Stimulated activated CD8-positive, alpha-beta memory T cell treated with anti-CD3 and anti-CD28 coated beads, Interleukin-2, amount 100 ng/mL, for 48 hours (primary cell): Measurements from ENCODE around the gene FGD5.

Experiments used
- DNase-seq, 2 donors: peaks; one replicate each; pipeline ENCODE4 v3.0.0-alpha.2; 2020; ENCODE audit warnings: low read depth in 2 of 2

Gene FGD5, protein sequence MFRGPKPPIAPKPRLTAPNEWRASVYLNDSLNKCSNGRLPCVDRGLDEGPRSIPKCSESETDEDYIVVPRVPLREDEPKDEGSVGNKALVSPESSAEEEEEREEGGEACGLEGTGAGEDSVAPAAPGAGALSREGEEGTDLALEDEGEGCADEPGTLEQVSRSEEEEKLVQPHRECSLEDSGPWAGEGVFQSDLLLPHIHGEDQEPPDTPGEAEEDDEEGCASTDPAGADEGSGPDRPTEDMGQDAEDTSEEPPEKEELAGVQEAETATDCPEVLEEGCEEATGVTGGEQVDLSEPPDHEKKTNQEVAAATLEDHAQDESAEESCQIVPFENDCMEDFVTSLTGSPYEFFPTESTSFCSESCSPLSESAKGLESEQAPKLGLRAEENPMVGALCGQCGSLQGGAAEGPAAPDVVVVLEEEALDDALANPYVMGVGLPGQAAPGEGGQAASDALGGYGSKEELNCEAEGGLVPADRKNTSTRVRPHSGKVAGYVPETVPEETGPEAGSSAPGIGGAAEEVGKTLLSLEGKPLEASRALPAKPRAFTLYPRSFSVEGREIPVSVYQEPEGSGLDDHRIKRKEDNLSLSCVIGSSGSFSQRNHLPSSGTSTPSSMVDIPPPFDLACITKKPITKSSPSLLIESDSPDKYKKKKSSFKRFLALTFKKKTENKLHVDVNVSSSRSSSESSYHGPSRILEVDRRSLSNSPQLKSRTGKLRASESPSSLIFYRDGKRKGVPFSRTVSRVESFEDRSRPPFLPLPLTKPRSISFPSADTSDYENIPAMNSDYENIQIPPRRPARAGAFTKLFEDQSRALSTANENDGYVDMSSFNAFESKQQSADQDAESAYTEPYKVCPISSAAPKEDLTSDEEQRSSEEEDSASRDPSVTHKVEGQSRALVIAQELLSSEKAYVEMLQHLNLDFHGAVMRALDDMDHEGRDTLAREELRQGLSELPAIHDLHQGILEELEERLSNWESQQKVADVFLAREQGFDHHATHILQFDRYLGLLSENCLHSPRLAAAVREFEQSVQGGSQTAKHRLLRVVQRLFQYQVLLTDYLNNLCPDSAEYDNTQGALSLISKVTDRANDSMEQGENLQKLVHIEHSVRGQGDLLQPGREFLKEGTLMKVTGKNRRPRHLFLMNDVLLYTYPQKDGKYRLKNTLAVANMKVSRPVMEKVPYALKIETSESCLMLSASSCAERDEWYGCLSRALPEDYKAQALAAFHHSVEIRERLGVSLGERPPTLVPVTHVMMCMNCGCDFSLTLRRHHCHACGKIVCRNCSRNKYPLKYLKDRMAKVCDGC (N-terminal part only)

DNA sequence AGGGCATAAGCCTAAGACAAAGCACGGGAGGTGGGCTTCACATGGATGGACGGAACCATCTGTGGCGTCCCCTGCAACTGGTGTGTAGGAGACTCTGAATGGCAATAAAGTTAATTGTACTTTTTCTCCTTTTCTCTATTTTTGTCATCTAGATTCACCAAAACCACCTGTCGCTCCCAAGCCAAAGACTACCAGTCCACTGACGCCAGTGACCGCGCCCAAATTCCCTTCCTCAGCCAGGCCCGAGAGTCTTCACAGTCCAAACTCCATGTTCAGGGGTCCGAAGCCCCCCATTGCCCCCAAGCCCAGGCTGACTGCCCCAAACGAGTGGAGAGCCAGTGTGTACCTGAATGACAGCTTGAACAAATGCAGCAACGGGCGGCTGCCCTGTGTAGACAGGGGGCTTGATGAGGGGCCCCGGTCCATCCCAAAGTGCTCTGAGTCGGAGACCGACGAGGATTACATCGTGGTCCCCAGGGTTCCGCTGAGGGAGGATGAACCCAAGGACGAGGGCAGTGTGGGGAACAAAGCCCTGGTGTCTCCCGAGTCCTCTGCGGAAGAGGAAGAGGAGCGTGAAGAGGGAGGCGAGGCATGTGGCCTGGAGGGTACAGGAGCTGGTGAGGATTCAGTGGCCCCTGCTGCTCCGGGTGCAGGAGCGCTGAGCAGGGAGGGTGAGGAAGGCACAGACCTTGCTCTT is at the start of gene FGD5:
Gene FGD5, plus strand, starts transcription at position 159 of the 697 bp plus-strand sequence. Its CDS starts 110 bp downstream, at position 269.
- DNase-seq, result no peak

DNA sequence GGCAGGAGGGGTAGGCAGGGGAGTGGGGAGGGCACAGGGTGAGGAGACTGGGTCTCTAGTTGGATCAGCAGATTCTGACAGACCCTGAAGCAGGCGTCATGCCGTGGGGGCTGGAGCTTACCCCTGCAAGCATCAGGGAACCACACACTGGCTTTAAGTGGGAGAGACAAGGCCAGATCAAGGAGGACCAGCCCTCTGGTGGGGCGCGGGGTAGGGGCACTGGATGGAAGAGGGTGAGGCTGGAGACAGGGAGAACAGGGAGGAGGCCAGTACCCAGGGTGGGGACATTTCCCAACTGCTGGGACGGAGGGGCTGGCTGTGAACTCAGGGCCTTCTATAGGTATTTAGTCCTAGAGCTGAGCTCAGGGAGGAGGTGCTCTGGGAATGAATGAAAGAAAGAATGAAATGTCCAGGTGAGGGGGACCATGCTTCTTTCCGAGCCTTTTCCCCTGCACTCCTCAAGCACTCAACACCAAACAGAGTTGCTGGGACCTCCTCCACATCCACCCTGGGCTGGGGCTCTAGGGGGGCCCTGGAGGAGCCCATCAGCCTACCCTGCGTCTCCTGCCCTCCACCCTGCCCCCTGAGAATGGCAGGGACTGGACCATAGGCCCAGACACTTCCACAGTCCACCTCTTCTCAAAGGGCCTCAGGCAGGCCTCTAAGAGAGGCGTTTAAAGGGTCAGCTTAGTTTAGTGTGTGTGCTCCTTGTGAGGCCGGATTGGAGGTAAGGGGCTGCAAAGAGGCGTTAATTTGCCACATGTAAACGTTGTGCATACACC is 49.0 kb upstream of the FGD5 start:
- no peak for DNase-seq

DNA sequence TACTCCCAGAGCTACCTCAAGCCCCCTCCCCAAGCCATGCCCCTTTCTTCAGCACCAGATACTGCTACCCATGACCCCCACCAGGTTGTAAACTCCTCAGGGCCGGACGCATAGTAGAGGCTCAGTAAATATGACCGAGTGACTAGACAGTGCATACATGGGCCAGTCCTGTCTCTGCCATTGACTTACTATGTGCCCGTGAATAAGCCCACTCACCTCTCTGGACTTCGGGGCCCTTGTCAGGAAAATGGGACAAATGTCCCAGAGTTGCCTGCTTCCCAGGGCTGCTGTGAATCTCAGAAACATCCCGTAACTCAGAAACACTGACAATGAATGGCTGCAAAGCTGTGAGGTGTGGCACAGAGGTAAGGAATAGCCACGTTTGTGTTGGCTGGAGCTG is 48.2 kb upstream of the FGD5 start:
- no peak for DNase-seq

DNA sequence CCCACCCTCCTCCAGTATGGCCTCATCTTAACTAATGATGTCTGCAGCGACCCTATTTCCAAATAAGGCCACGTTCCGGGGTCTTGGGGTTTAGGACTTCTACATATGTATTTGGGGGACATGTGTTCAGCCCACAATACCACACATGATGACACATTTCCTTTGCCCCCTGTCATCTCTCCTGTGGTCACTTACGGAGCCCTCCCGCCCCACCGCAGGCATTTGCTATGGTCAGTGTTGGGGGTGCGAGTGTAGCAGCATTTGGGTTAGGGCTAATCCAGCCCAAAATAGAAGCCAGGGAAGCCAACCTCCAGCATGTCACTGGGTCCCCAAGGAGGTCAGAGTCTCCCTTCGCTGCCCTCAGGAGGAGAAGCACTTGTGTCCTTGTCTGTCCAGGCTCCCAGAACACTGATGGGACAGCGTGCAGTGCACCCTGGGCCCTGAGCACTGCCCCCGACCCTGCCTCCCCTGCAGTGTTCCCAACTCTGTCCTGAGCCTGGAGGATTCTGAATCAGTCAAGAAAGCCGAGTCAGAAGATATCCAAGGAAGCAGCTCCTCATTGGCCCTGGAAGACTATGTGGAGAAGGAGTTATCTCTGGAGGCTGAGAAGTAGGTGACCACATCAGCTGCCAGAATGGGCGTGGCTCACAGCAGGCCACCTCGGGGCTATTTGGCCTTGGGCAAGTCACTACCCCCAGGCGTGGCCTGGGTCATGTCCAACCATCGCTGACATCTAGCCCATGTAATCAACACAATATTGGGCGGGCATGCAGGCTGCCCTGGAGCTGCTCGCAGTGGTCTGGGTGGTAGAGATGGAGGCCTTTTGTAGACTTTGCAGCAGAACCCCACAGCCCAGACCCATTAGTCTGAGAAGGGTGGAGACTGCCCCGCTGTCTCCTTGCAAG is 46.9 kb upstream of the FGD5 start:
- DNase-seq, result no peak

DNA sequence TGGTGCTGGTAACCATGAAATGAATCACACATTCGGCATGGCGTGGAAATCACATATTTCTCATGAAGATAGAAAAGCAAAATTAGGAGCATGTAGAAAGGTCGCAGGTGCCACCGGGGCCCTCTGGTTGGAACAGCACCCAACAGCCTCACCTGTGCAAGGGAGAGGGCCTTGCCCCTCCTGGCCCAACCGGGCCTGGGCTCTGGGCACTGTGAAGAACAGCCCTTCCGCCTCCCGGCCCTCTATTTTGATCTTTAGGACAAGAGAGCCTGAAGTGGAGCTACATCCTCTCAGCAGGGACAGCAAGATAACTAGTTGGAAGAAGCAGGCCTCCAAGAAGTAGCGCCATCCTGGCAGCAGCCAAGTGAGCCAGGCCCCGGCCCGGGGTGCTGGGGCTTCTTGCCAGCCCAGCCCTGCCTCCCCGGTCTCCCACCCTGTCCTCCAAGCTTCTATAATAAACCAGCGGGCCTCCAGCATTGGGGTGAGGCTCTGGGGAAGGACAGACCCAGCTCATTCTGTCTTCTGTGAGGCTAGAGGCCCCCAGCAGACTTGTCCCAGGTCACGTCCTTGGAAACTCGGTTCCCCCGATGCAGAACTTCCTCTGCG is 46.1 kb upstream of the FGD5 start:
- DNase-seq, result no peak

GRCh38 chr3:14773281-14773680 is 45.5 kb upstream of the FGD5 start:
- no peak for DNase-seq

DNA sequence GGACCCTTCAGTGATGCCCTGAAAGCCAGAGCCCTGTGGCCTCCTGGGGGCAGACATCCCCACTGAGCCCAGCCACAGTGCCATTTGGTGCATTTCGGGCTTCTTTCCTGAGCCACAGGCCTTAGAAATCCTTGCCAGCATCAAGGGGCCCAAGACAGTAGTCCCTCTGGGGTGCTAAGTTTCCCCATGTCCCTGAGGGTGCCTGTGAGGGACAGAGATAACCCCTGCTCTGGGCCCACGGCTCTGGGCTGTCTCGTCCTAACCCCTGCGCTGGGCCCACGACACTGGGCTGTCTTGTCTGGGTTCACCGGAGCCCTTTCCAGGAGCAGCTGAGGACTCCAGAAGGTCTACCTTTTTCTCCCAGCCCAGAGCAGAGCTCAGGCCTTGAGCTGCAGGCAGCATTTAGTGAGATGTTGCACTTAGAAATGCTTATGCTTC is 45.1 kb upstream of the FGD5 start:
- no peak for DNase-seq

DNA sequence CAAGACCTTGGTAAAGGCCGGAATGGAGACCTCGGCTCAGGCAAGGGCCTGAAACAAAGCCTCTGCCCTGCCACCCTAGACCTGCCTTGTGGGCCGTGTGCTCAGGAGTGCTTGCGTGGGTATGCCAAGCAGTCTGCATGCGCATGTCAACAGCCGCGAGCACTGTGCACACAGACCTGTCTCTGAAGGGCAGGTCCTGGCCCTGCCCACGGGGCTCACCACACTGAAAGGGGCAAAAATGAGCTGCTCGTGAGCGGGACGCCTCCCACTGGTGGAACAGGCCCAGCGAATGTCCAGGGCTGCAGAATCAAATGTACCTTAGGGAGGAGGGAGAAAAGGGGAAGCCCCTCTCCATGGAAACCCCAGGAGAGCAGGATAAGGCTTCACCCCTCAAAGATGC is 44.3 kb upstream of the FGD5 start:
- DNase-seq, result no peak

DNA sequence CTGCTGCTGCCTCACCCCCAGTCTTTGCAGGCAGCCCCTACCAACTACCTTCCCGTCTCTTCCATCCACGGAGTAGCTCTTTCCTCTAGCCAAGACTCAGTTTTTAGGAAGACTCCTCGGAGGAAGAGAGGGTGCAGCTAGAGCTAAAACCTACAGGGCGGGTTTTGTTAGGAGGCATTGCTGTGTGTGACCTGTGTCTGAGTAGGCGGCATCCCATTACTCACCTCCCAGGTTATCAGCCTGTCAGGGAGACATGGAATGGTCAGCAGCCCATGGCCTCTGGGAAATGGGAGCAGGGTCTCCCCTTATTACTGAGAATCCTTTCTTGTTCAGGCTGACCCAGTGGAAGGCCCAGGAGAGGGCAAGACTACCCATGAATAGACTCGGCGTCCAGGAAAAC is 43.8 kb upstream of the FGD5 start:
- no peak for DNase-seq

DNA sequence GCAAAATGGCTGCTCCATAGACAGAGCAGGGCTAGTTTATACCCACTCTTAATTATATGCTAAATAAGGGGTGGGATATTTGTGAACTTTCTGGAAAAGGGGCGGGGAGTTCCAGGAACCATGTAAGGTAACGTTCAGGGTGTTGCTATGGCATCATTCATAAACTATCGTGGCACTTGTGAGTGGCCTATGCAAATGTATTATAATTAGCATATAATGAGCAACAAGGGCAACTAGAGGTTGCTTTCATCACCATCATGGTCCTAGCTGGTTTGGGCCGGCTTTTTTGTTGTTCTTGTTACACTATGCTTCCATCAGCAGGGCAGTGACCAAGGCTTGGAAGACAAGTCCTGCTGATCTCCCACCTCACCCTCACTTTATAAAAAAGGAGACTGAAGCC is 43.2 kb upstream of the FGD5 start:
- no peak for DNase-seq

- no peak for DNase-seq
Observed at GRCh38 chr3:14779069-14779685, 39.6 kb upstream of the FGD5 start.

DNA sequence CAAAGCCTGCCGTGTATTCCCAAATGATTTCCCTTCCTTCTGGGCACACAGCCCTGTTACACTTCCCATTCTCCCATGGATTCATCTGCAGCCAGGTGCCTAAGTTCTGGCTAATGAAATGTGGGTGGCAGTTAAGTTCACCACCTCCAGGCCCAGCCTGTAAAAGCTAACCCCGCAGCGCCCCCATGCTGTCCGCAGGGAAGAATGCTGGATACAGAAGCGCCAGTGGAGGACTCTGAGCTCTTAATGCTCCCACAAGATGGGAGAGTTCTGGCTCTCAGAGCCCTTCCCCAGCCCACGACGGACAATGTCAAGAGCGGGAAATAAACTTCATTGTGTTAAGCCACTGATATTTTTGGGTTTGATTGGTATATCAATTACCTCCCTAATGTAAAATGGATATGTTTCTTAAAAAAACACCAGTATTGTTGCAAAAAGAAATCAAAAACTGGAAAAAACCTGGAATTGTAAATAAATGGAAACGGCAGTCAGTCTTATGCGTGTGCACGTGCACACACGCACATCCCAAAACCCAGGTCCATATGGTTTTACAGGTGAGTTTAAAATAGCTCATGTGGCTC is 37.7 kb upstream of the FGD5 start:
- DNase-seq, result peak; percentile 8 to 19

DNA sequence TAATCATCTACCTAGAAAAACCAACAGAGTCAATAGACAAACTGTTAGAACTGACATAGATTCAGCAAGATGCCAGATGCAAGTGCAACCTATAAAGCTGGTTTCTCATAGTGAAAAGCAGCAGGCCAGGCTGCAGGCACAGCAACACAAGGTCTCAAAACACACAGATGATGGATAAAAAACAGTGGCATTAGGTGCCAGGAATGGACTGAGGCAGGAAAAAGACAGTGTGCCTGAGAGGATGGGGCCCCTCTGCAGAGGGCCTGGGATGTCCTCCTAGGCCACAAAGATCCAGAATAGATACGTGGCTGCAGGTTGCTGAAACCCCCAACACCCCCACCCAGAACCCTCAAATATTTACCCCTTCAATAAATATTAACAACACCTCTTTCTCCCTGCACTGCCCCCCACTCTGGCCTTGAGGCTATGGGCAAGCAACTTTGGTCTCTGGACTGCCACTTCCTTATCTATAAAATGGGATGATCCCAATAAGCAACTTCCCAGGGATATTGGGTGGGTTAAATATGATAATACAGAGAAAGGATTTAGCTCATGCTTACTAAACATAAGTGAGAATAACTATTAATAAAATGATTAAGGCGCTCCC is 35.2 kb upstream of the FGD5 start:
- DNase-seq, result no peak

GRCh38 chr3:14784087-14784681 is 34.6 kb upstream of the FGD5 start:
- DNase-seq, result no peak

- DNase-seq, result no peak
Observed at GRCh38 chr3:14785207-14786155, 33.3 kb upstream of the FGD5 start.

- DNase-seq, result no peak
Observed at GRCh38 chr3:14786369-14786768, 32.4 kb upstream of the FGD5 start.
